DND-41 (cell line): ENCODE measurements around the gene TFAP2A.

Experiments
- EZH2 ChIP-seq: IDR thresholded peaks from 3 replicates; pipeline ENCODE4 v1.6.1; 2012; ENCODE audit warnings: borderline replicate concordance, low read depth, mild to moderate bottlenecking, moderate library complexity, low read length, inconsistent platforms; ENCODE audit not compliant: severe bottlenecking
- TF ChIP-seq, protein P1 (sequence below): IDR thresholded peaks from 2 replicates; pipeline ENCODE4 v1.5.1; 2012; ENCODE audit warnings: borderline replicate concordance, low read length, moderate library complexity, mild to moderate bottlenecking; ENCODE audit not compliant: poor library complexity, severe bottlenecking; ENCODE audit errors: extremely low read depth

DNA sequence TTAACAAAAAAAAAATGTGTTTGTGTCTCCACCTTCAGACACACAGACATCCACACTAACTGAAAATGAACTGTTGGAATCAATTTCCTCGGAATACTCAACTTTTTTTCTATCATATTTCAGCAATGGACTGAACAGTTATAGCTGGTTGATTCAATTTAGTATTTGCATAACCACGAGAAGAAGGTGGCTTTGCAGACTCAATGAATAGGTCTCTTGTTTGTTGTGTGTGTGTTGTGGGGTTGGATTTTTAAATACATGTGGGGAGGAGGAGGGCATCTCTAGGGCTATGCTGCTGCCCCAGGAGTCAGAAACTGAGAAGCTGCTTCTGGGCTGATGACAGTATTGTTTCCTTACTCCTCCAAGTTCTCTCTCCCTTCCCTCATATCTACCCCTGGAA, 28.7 kb downstream of the TFAP2A start:
- TF ChIP-seq, protein P1, sequence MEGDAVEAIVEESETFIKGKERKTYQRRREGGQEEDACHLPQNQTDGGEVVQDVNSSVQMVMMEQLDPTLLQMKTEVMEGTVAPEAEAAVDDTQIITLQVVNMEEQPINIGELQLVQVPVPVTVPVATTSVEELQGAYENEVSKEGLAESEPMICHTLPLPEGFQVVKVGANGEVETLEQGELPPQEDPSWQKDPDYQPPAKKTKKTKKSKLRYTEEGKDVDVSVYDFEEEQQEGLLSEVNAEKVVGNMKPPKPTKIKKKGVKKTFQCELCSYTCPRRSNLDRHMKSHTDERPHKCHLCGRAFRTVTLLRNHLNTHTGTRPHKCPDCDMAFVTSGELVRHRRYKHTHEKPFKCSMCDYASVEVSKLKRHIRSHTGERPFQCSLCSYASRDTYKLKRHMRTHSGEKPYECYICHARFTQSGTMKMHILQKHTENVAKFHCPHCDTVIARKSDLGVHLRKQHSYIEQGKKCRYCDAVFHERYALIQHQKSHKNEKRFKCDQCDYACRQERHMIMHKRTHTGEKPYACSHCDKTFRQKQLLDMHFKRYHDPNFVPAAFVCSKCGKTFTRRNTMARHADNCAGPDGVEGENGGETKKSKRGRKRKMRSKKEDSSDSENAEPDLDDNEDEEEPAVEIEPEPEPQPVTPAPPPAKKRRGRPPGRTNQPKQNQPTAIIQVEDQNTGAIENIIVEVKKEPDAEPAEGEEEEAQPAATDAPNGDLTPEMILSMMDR = no peak
- TF ChIP-seq EZH2 = no peak
